Pulmonary artery endothelial cell (primary cell): ENCODE results near the gene SASH1. TPM values are rescaled to one million over a fixed set of nuclear protein-coding genes. Genes with fewer than 3 reads are reported as not detected.
"Not testable (repeated sequence)": the region's sequence is repeated elsewhere in the genome, so short reads cannot be mapped to it uniquely, and the experiment has no call there.

Experiments used
- DNase-seq: peaks from one replicate; pipeline ENCODE4 v3.0.0-alpha.2; 2011; ENCODE audit warnings: low read depth, low spot score
- total RNA-seq: library from RNA; depleted of rRNA; stranded (reverse); fragments of >200 nt; gene quantifications from 2 replicates; pipeline ENCODE4 v1.2.3, GENCODE V29; 2014

Gene SASH1
- total RNA-seq, 1 donor from 2014 or later, result 102 TPM

DNA sequence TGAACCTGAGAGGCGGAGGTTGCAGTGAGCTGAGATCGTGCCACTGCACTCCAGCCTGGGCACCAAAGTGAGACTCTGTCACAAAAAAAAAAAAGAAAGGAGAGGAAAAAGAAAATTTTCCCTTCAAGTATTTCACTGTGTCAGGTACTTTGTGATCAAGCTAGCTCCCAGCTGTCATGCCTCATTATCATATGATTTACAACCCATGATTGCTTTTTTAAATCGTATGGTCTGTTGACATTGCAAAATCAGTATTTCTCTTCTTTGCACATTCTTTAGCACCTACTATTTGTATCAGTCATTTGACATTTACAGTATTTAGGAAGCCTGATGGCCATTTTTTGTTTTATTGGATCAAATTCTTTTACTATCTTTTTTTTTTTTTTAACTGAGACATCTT is 22.4 kb downstream of the SASH1 start:
- DNase-seq, result no peak

DNA sequence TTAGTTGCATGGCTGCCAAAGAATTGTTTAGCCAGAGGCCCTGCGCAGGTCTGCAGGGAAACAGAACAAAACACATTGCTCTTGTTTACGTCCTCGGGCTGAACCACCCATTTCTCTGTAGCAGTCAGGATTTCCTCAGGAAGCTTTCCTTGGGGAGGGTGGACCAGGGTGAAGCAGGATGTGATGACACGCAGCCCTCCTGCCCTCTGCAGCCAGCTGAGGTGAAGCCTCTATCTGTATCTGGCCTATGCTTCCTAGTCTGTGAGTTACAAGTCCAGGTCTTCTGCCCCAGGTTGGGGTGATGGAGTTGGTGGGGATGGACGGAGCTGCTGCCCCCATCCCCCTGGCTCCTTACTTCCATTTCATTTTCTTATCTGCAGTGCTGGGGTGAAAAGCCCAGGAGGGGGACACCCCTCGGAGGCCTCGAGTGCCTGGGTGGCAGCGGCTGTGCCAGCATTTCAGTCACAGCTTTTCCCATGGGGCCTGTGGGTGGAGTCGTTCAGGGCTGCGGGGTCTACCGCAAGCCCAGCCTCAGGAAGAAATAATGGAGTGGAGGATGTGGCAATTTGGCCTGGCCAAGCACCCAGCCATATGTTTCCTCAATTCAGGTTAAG is 24.9 kb downstream of the SASH1 start:
- DNase-seq, result peak; percentile 100

DNA sequence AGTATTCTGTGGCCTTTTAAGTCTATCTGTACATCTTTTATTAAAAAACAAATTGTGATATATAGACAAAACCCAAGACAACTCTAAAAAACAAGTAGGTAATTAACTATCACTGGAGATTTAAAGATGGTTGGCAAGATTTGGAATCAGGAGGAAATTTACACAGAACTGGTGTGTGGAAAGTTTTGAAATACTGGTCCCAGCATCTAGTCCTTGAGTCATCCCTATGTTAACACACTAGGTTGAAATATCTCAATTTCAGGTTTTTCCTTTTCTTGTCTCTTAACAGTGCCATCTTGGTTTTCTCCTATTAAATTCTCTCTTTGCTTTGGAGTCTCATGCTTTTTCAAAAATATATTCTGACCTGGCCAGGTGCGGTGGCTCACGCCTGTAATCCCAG is 27.5 kb downstream of the SASH1 start:
- DNase-seq, result no peak

DNA sequence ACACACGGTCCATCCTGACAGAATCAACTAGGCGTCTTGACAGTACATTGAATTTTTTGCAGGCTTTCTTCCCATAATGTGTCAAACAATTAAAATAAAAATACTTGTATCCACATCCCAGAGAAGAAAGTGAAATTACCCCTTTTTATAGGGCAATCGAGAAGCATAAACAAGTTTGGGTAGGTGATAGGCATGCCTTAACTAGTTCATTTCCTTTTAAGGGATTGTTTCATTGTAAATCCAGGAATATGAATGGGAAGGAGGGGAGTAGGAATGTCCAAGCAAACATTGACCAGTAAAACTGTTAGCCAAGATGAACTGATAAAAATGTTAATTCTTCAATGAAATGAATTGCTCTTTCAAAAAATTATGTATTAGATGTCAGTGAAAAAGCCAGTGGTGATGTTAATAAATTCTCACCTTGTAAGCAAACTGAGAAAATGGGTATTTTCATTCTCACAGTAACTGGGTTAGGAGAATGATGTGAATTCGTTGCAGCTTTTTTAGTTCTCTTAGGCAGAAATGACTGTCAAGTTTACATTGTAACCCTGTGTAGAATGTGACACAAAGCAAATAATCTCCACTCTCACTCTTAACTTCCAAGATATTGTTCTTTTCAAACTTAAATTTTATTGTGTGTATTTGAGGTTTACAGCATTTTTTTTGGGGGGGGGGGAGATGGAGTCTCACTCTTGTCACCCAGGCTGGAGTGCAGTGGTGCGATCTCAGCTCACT is 31.6 kb downstream of the SASH1 start:
- DNase-seq, result no peak

DNA sequence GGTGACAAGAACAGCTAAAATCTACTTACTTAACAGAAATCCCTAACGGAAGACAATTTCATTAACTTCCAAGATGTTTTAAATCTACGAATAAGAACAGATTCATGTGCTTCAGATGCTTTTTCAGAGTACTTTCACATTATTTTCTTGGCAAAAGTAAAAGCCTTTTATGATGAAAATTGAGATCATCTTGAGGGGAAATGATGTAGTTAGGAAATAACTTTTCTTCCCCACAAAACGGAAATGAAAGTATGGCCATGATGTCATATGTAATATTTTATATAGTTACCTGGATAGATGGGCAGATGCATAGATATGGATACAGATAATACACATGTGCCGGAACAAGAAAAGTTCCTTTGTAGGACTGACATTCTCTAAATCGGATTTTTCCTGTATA is 32.8 kb downstream of the SASH1 start:
- DNase-seq, result no peak

DNA sequence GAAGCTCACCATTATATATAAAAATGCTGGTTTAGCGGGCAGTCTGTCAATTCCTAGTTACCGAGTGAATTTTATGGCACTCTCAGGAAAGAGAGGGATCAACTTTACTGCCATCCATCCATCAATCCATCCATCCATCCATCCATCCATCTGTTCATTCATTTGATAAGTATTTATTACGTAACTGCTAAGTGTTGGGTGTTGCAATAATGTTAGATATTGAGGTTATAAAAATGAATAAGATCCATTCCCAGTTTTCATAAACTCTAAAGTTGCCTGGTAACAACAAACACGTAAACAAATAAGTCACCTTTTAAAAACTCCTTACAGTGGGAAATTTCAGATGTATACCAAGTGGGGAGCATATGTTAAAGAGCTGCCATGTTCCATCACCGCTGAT is 36.8 kb downstream of the SASH1 start:
- DNase-seq, result no peak

DNA sequence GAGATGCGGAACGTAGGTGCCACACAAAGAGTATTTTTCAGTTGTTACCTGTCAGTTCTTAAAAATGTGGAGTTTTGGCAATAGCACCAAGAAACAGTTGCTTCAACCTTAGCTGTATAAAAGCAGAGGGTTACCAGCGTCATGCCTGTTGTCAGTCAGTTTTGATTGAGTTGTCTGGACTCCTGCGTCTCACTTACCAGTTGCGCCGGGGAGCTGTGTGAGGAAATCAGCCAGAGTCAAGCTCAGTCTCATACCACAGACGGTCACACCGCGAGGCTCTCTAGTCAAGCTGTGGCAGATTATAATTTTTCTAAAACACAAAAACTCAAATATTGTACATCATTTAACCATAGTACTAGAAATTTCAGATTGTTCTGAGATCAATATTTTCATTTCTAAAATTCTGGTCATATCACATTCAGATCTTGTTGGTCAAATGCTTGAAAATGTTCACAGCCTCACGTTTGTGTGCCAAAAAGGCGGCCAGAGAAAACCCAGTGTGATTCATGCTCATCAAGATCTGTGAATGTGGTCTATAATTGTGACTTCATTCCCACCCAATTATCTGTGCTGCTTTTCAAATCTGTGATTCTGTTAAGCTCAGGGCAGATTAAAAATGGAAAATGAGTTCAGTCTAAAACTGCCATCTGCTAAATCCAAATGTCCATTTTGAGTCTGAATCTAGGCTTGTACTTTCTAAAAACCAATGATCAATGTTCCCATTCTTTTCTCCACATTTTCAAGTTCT is 37.5 kb downstream of the SASH1 start:
- DNase-seq, result no peak

DNA sequence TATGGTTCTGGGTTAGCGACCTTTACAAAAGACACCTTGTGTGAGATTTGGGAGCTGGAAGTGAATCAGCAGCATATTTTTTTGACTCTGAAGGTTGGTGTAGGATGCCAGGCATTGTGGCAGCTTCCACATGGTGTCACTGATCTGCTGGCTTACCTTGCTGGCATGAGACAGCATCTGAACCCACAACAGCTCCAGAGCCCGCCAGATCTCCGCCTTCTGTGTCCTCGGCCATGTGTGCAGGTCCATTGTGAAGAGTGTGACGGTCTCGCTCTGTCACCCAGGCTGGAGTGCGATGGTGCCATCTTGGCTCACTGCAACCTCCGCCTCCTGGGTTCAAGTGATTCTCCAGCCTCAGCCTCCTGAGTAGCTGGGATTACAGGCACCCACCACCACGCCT is 39.4 kb downstream of the SASH1 start:
- DNase-seq, result not testable (repeated sequence)

DNA sequence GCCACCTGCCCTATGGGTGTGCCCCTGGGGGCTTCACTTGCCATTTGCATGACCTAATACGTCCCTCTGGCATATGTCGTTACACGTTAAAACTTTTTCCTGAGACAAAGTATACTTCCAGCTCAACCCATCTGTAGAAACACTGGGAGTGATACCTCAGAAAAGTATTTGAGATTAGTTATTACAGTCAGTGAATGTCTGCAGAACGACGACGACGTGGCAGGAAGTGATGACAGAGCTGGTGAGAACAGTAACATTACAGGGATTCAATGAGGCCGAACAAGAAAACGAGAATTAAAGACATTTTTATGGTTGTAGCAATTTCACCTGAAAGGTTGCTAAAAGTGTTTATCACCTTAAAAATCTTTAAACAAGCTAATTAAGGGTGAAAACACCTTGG is 40.2 kb downstream of the SASH1 start:
- no peak for DNase-seq

DNA sequence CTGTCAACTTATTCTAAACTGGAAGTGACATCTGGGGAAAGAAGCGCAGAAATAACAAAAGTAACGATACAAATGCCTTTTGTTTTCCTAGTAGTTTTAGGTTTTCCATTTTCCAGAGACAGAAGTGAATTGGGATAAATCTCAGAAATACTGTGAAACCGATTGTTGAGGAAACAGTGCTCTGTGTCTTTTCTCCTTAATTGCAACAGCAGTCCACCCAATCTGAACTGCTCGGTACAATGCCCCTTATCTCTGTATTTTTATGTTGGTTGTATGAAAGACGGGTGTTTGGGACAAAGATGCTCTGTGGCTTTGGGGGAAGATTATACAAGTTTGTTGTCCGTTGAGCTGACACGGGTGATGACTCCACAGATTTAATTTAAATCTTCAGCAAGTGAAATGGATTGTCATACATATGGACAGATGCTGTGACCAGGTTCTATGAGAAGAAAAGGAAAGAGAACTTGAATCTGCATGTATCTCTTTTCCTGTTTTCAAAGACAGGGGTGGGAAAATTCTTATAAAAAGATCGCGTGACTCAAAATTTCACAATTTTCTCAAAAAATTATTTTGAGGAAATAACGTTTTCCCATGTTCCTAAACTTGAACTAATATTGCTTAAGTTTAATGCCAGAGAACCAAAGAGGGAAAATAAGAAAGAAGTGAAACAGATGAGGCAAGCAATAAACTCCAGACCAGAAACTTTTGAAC is 41.2 kb downstream of the SASH1 start:
- DNase-seq, result no peak

DNA sequence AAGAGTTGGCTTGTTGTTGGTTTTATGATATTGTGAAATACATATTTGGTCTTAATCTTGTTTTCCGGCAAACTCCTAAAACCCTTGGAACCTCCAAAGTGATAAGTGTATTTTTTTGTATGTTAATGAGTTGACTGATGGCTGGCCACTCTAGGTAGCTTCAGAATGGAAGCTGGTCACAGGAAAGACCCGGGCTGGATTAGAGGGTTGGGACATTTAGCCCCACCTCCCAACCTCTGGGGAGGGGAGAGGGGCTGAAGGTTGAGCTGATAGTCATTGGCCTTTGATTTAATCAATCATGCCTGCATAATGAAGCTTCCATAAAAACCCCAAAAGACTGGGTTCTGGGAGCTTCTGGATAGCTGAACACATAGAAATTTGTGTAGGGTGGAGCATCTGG is 42.7 kb downstream of the SASH1 start:
- no peak for DNase-seq

DNA sequence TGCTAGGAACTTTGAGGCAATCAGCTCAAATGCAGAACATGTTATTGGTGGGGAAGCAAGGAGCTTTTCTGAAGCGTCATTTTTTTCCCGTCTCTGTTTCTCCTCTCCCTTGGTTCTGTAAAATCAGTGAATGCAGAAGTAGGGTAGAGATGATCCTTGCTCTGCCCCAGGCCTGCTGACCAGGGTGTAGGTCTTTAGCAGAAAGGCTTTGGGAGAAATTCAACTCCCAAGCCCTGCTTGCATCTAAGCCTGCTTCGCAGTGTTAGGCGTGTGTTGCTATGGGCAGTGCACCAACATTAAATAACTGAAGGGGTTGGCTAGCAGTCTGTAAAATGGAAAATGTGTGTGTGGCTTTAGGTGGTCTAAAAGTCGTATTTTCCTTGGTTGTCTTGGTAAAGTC is 45.9 kb downstream of the SASH1 start:
- DNase-seq, result no peak

DNA sequence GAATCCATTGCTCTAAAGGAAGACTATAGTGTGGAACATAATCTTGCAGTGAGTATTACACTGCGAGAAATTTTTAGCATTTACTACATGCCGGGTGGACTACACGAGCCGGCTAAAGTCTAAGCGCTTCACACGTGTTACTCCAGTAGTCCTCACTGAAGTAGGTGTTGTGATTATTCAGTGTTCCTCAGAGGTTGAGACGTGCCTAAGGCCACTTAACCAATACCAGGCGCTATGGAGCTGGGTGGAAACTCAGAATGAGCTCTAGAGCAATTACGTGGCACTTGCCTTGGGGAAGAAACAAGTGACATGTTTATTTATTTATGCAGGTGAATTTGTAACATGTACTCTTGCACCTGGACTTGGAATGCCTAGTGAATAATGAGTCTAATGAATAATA is 46.4 kb downstream of the SASH1 start:
- no peak for DNase-seq

DNA sequence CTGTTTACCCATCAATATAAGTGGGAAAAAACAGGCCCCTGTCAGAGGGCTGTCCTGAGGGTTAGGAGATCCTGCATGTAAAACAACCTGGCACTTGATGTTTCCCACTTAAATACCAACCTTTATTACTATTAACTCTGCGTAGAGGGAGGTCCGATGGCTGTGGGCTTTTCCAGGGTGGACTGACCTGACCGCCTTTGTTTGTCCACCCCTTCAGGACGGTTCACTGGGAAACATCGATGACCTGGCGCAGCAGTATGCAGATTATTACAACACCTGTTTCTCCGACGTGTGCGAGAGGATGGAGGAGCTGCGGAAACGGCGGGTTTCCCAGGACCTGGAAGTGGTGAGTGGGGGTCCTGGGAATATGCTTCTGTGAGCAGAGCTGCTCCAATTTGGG is 47.3 kb downstream of the SASH1 start:
- DNase-seq, result no peak

DNA sequence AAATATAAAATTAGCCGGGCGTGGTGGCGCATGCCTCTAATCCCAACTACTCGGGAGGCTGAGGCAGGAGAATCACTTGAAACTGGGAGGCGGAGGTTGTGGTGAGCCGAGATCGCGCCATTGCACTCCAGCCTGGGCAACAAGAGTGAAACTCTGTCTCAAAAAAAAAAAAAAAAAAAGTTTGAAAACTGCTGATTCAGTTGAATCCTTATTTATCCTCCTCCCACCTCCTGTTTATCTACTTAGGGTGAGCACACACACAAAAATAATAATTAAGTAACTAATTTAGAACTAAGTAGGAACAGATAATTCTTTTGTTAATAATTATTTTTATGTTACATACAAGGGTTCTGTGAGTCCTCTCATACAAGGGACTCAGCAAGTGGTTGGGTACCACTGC is 49.5 kb downstream of the SASH1 start:
- DNase-seq, result not testable (repeated sequence)

DNA sequence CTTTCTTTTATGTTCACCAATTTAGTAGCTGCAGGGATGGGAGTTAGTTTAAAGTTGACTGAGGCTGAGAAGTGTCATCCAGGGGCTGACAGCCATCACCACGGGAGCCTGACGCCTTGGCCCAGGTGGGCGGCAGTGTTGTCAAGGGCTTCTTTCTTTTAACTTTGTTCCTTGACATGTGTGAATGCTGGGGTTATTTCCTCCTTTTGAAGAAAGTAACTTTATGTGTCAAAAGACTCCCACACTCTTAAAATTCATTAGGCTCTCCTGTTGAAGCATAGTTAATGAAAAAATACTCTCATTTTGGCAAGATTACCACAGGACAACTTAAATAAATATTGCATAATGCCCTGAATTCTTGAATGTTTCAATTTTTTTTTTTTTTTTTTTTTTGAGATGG is 50.0 kb downstream of the SASH1 start:
- no peak for DNase-seq

DNA sequence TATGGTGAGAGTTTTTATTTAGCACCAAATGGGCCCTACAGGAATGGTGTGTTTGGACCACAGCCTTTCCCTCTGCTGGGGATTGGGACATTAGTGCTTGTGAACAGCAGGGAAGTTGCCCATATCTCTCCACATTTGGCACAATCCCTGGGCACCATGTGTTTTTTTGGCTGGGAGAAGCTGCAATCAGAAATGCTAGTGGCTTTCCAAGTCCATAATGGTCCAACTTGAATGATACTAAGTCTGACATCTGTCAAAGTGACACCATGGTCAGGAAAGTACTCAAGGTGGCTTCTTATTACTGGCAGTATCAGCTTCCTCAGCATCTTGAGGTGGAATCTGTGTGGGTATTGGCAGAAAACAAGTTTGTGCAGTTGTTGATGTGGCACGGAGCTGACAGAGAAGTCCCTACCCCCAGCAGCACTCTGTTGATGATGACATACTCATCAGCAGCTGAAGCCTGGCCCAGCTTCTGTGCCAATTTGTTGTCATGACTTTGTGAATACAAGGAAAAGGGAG is 53.0 kb downstream of the SASH1 start:
- no peak for DNase-seq

DNA sequence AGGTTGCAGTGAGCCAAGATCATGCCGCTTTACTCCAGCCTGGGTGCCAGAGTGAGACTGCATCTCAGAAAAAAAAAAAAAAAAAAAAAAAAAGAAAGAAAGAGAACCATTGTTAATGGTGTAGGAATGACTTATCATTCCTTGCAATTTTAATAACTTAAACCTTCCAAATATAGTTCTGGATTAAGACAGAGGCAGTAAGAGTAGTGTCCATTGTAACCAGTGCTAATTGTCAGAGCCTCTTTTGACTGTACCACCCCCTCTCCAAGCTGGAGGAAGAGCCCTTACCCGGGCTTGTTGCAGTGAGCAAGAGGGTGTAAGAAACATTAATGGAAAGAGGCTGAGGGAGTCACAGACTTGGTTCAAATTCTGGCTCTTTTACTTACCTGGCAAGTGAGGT is 53.8 kb downstream of the SASH1 start:
- DNase-seq, result no peak

DNA sequence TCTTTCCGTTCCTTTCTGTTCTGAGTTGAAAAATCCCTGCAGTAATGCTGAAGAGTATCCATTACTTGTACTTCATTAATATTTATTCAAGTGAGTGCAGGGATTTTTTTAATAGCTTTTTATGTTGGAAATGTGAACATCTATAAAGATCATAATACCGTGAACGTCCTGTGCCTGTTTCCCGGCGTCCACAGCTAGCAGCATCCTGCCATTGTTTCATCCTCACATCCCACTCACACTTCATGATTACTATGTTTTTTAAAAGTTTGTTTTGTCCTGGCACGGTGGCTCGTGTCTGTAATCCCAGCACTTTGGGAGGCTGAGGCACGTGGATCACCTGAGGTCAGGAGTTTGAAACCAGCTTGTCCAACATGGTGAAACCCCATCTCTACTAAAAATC is 54.3 kb downstream of the SASH1 start:
- peak; percentile 57 for DNase-seq

DNA sequence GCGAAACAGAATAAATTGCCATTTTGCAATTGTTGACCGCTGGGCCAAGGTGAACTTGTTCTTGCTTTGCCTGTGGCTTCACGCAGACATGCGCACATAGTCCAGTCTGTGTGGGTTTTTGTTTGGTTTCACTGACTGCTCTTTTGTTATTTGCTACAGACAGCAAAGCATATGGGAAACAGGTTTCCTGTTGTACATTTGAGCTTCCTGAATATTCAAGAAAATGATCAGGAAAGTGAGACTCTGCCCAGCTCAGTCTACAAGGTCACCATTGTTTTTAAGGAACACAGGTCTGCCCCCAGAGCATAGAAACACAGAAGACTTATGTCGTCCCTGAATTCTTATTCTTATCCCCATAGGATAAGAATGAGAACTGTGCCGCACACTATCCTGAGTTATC is 55.6 kb downstream of the SASH1 start:
- DNase-seq, result peak; percentile 74

DNA sequence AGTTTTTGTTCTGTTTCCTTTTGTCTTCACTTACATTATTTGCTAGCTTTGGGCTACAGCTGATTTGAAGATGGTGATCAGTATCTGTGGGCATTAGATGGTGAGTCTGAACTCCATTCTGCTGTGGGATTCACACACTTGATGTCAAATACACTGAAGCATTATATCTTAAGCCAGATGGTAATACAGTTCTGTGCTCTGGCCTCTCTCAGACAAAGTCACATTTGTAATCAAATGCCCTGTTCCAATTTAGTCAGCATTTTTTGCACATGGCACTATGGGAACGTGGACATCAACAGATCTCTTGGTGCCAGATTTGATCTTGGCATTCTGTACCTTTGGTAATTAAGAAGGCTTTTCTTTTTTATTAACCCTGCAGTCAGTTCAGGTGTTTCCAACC is 56.0 kb downstream of the SASH1 start:
- no peak for DNase-seq

DNA sequence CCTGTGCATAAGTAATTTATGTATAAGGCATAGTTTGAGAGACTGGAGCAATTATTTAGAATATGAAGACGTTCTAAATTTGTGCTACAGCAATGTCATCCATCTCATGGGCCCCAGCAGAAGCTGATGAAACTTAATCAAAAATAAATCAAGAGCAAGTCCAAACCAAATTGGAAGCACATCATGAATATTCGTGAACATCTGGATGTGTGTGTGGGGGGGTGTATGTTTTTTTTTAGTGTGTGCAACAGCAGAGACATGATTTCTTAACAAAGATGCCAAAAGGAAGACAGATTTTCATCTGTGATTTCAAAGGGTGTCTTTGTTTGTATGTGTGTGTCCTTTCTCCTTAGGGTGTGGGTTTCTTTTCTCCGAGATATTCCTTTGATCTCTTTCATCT is 58.9 kb downstream of the SASH1 start:
- no peak for DNase-seq
